ENCODE data around the gene ABTB2. TPM values are rescaled to one million over a fixed set of nuclear protein-coding genes. Genes with fewer than 3 reads are reported as not detected.

Gene ABTB2
- total RNA-seq, 2 donors from 2014 or later: 0.55 to 0.81 TPM

GRCh38 chr11:34178209-34178821 lies 179.5 kb downstream of the ABTB2 start:
- no peaks in the 10 kb centered on the region for H3K36me3 Mint-ChIP-seq (ENCODE audit: low read depth)
- H3K9me3 ChIP-seq (ENCODE audit: control insufficient read depth, low read length, poor library complexity, severe bottlenecking): no peaks in the 10 kb centered on the region
- peaks cover 5% of the 10 kb centered on the region for H3K27me3 Mint-ChIP-seq
- ATAC-seq (no peak), DNase-seq (no peak)
- peaks cover 3% of the 10 kb centered on the region for H3K4me1 Mint-ChIP-seq
- H3K4me3 Mint-ChIP-seq: no peak overlapping the region
- H3K27ac Mint-ChIP-seq: no peak overlapping the region

GRCh38 chr11:34176751-34177209 lies 181.0 kb downstream of the ABTB2 start:
- no peak for ATAC-seq
- H3K9me3 ChIP-seq (ENCODE audit: control insufficient read depth, low read length, poor library complexity, severe bottlenecking): no peaks in the 10 kb centered on the region
- no peaks in the 10 kb centered on the region for H3K36me3 Mint-ChIP-seq (ENCODE audit: low read depth)
- H3K4me3 Mint-ChIP-seq: no peak overlapping the region
- no peak for DNase-seq
- no peak overlapping the region for H3K27ac Mint-ChIP-seq
- H3K27me3 Mint-ChIP-seq: peaks cover 12% of the 10 kb centered on the region
- peaks cover 3% of the 10 kb centered on the region for H3K4me1 Mint-ChIP-seq

- H3K9me3 ChIP-seq (ENCODE audit: control insufficient read depth, low read length, poor library complexity, severe bottlenecking): no peaks in the 10 kb centered on the region
- ATAC-seq (no peak), DNase-seq (no peak)
- no peak overlapping the region for H3K27ac Mint-ChIP-seq
- H3K36me3 Mint-ChIP-seq (ENCODE audit: low read depth): no peaks in the 10 kb centered on the region
- peaks cover 21% of the 10 kb centered on the region for H3K27me3 Mint-ChIP-seq
- H3K4me1 Mint-ChIP-seq: peaks cover 3% of the 10 kb centered on the region
- H3K4me3 Mint-ChIP-seq: peak overlapping the region; percentile 70
Measured at GRCh38 chr11:34175284-34176019, 182.4 kb downstream of the ABTB2 start.

- DNase-seq (peak; percentile 62 to 79 (median 64)), ATAC-seq (peak; percentile 100)
- Mint-ChIP-seq H3K36me3 (ENCODE audit: low read depth) (no peaks in the 10 kb centered on the region), H3K4me1 (peaks cover 3% of the 10 kb centered on the region), H3K27me3 (peaks cover 21% of the 10 kb centered on the region), H3K27ac (no peak overlapping the region), H3K4me3 (peak overlapping the region; percentile 70)
- no peaks in the 10 kb centered on the region for H3K9me3 ChIP-seq (ENCODE audit: control insufficient read depth, low read length, poor library complexity, severe bottlenecking)
Measured at GRCh38 chr11:34174412-34175041, 183.3 kb downstream of the ABTB2 start.

GRCh38 chr11:34173050-34173449 lies 184.8 kb downstream of the ABTB2 start:
- ATAC-seq (no peak), DNase-seq (no peak)
- peak overlapping the region; percentile 41 for H3K4me3 Mint-ChIP-seq
- no peaks in the 10 kb centered on the region for H3K9me3 ChIP-seq (ENCODE audit: control insufficient read depth, low read length, poor library complexity, severe bottlenecking)
- peaks cover 3% of the 10 kb centered on the region for H3K4me1 Mint-ChIP-seq
- peaks cover 19% of the 10 kb centered on the region for H3K27me3 Mint-ChIP-seq
- H3K36me3 Mint-ChIP-seq (ENCODE audit: low read depth): no peaks in the 10 kb centered on the region
- H3K27ac Mint-ChIP-seq: no peak overlapping the region

- no peak overlapping the region for H3K27ac Mint-ChIP-seq
Measured at GRCh38 chr11:34169686-34170085, 188.1 kb downstream of the ABTB2 start.

GRCh38 chr11:34168642-34169420 lies 189.0 kb downstream of the ABTB2 start:
- no peak overlapping the region for H3K4me3 Mint-ChIP-seq
- no peaks in the 10 kb centered on the region for H3K9me3 ChIP-seq (ENCODE audit: control insufficient read depth, low read length, poor library complexity, severe bottlenecking)
- no peaks in the 10 kb centered on the region for H3K4me1 Mint-ChIP-seq
- DNase-seq (no peak), ATAC-seq (no peak)
- no peak overlapping the region for H3K27ac Mint-ChIP-seq
- peaks cover 28% of the 10 kb centered on the region for H3K27me3 Mint-ChIP-seq
- H3K36me3 Mint-ChIP-seq (ENCODE audit: low read depth): peaks cover 5% of the 10 kb centered on the region

More at GRCh38 chr11:34169686-34170085, 188.1 kb downstream of the ABTB2 start:
- H3K4me3 Mint-ChIP-seq: no peak overlapping the region
- H3K36me3 Mint-ChIP-seq (ENCODE audit: low read depth): peaks cover 5% of the 10 kb centered on the region
- DNase-seq (no peak), ATAC-seq (no peak)
- H3K9me3 ChIP-seq (ENCODE audit: control insufficient read depth, low read length, poor library complexity, severe bottlenecking): no peaks in the 10 kb centered on the region
- peaks cover 1% of the 10 kb centered on the region for H3K4me1 Mint-ChIP-seq
- peaks cover 28% of the 10 kb centered on the region for H3K27me3 Mint-ChIP-seq

- Mint-ChIP-seq H3K4me1 (no peaks in the 10 kb centered on the region), H3K27ac (no peak overlapping the region), H3K36me3 (ENCODE audit: low read depth) (peaks cover 5% of the 10 kb centered on the region), H3K4me3 (no peak overlapping the region), H3K27me3 (peaks cover 26% of the 10 kb centered on the region)
- H3K9me3 ChIP-seq (ENCODE audit: control insufficient read depth, low read length, poor library complexity, severe bottlenecking): no peaks in the 10 kb centered on the region
- DNase-seq: no peak
- no peak for ATAC-seq
Measured at GRCh38 chr11:34167961-34168360, 189.8 kb downstream of the ABTB2 start.

- Mint-ChIP-seq H3K36me3 (ENCODE audit: low read depth) (peaks cover 5% of the 10 kb centered on the region), H3K4me3 (no peak overlapping the region), H3K4me1 (no peaks in the 10 kb centered on the region), H3K27me3 (peaks cover 20% of the 10 kb centered on the region), H3K27ac (no peak overlapping the region)
- ATAC-seq (no peak), DNase-seq (no peak)
- H3K9me3 ChIP-seq (ENCODE audit: control insufficient read depth, low read length, poor library complexity, severe bottlenecking): no peaks in the 10 kb centered on the region
Measured at GRCh38 chr11:34166806-34167740, 190.7 kb downstream of the ABTB2 start.

GRCh38 chr11:34165786-34166555 lies 191.8 kb downstream of the ABTB2 start:
- Mint-ChIP-seq H3K27me3 (peaks cover 16% of the 10 kb centered on the region), H3K27ac (no peak overlapping the region), H3K4me3 (no peak overlapping the region), H3K4me1 (no peaks in the 10 kb centered on the region), H3K36me3 (ENCODE audit: low read depth) (peaks cover 5% of the 10 kb centered on the region)
- H3K9me3 ChIP-seq (ENCODE audit: control insufficient read depth, low read length, poor library complexity, severe bottlenecking): no peaks in the 10 kb centered on the region
- ATAC-seq (no peak), DNase-seq (no peak)

GRCh38 chr11:34165121-34165520 lies 192.7 kb downstream of the ABTB2 start:
- no peak for DNase-seq
- H3K4me1 Mint-ChIP-seq: no peaks in the 10 kb centered on the region
- H3K36me3 Mint-ChIP-seq (ENCODE audit: low read depth): peaks cover 5% of the 10 kb centered on the region
- no peaks in the 10 kb centered on the region for H3K9me3 ChIP-seq (ENCODE audit: control insufficient read depth, low read length, poor library complexity, severe bottlenecking)
- H3K27ac Mint-ChIP-seq: no peak overlapping the region
- peaks cover 11% of the 10 kb centered on the region for H3K27me3 Mint-ChIP-seq
- no peak for ATAC-seq
- H3K4me3 Mint-ChIP-seq: no peak overlapping the region

GRCh38 chr11:34162856-34163255 lies 195.0 kb downstream of the ABTB2 start:
- no peak overlapping the region for H3K27ac Mint-ChIP-seq
- H3K4me1 Mint-ChIP-seq: peaks cover 2% of the 10 kb centered on the region
- no peaks in the 10 kb centered on the region for H3K9me3 ChIP-seq (ENCODE audit: control insufficient read depth, low read length, poor library complexity, severe bottlenecking)
- DNase-seq (no peak), ATAC-seq (no peak)
- no peak overlapping the region for H3K4me3 Mint-ChIP-seq
- peaks cover 5% of the 10 kb centered on the region for H3K36me3 Mint-ChIP-seq (ENCODE audit: low read depth)
- peaks cover 11% of the 10 kb centered on the region for H3K27me3 Mint-ChIP-seq
